BJ (cell line): Measurements from ENCODE around the gene GDPD1. TPM values are rescaled to one million over a fixed set of nuclear protein-coding genes. Genes with fewer than 3 reads are reported as not detected.

ENCODE experiments used
- CTCF ChIA-PET: fragments of 350-600 bp; formaldehyde crosslinking; extraction: SDS; loops from one replicate; lab custom pipeline; 2021; ENCODE audit warnings: antibody characterized with exemption, inconsistent platforms; lab: Yijun Ruan, JAX
- POLR2A ChIA-PET: fragments of 300-600 bp; sonication (Branson Sonifier 250); formaldehyde crosslinking; extraction: SDS; loops from one replicate; lab custom pipeline; 2021; ENCODE audit warnings: antibody characterized with exemption; lab: Charles Lee
- DNase-seq: peaks from one replicate; pipeline ENCODE4 v3.0.0-alpha.2; 2011; ENCODE audit warnings: low read depth
- H3K27me3 ChIP-seq: 2 replicates; pipeline ENCODE4 v1.6.0; 2011; ENCODE audit warnings: low read length; ENCODE audit not compliant: control insufficient read depth, insufficient read depth
- H3K36me3 ChIP-seq: 2 replicates; pipeline ENCODE4 v1.5.1; 2011; ENCODE audit warnings: low read length; ENCODE audit not compliant: control insufficient read depth, insufficient read depth
- H3K4me3 ChIP-seq: 2 replicates; pipeline ENCODE4 v1.5.1; 2011; ENCODE audit warnings: low read depth, mild to moderate bottlenecking, control low read depth, low read length
- CTCF ChIP-seq: IDR thresholded peaks from 2 replicates; pipeline ENCODE4 v1.5.1; 2011; ENCODE audit warnings: low read depth, mild to moderate bottlenecking, control low read depth, inconsistent platforms, low read length, moderate library complexity; ENCODE audit not compliant: insufficient read depth
- polyA plus RNA-seq: library from polyadenylated mRNA; depleted of rRNA; stranded (reverse); fragments of >200 nt; gene quantifications from 2 replicates; pipeline ENCODE4 v1.2.3, GENCODE V29; 2011

The GDPD1 gene
- polyA plus RNA-seq, 1 experiment, result 0.86 TPM

DNA sequence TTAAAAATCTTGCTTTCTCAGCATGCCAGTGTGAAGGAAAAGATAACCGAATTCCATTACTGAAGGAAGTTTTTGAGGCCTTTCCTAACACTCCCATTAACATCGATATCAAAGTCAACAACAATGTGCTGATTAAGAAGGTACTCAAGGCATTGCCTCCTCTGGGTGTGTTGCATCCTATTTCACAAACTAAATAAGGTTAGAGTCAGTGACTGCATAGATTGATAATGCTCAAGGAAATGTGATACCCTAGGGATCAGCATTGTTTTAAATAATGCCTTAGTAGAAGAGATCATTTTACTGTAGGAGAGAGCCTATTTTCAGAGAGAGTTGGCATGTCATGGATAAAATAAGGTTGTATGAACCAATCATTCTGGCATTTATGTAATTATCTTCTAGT lies 36.8 kb downstream of the GDPD1 start:
- no peak for DNase-seq
- CTCF ChIA-PET, result no interaction called here
- Histone ChIP-seq H3K36me3 (no peaks in the 10 kb centered on the region), H3K4me3 (no peak overlapping the region), H3K27me3 (no peaks in the 10 kb centered on the region)
- TF ChIP-seq CTCF, result no peak
- POLR2A ChIA-PET, result no interaction called here

- Histone ChIP-seq H3K4me3 (no peak overlapping the region), H3K27me3 (no peaks in the 10 kb centered on the region), H3K36me3 (no peaks in the 10 kb centered on the region)
- DNase-seq, result no peak
- no peak for TF ChIP-seq CTCF
- POLR2A ChIA-PET, result no interaction called here
- CTCF ChIA-PET, result no interaction called here
Measured at GRCh38 chr17:59260722-59261121, 40.4 kb downstream of the GDPD1 start.

GRCh38 chr17:59266745-59267144 lies 46.4 kb downstream of the GDPD1 start:
- Histone ChIP-seq H3K27me3 (no peaks in the 10 kb centered on the region), H3K36me3 (no peaks in the 10 kb centered on the region), H3K4me3 (no peak overlapping the region)
- POLR2A ChIA-PET, result interaction anchor here (0.6 kb wide), 1 partner anchor 18 kb away, joined by 3 read pairs; no protein-coding TSS in a partner anchor
- CTCF ChIA-PET, result interaction anchor here (1.4 kb wide), 1 partner anchor 10 kb away, joined by 3 read pairs; no protein-coding TSS in a partner anchor
- TF ChIP-seq CTCF, result no peak
- DNase-seq, result no peak

GRCh38 chr17:59267776-59268175 lies 47.5 kb downstream of the GDPD1 start:
- DNase-seq, result no peak
- H3K36me3 ChIP-seq, result no peaks in the 10 kb centered on the region
- CTCF ChIA-PET, result interaction anchor here (0.6 to 1.4 kb wide), 3 partner anchors 8 to 13 kb away, joined by 3 to 4 read pairs (median 3); no protein-coding TSS in a partner anchor
- POLR2A ChIA-PET, result no interaction called here
- H3K4me3 ChIP-seq, result no peak overlapping the region
- H3K27me3 ChIP-seq, result no peaks in the 10 kb centered on the region
- TF ChIP-seq CTCF, result no peak

GRCh38 chr17:59275618-59276017 lies 55.3 kb downstream of the GDPD1 start:
- TF ChIP-seq CTCF, result no peak
- Histone ChIP-seq H3K4me3 (no peak overlapping the region), H3K36me3 (no peaks in the 10 kb centered on the region), H3K27me3 (no peaks in the 10 kb centered on the region)
- no peak for DNase-seq
- CTCF ChIA-PET, result interaction anchor here (1.4 kb wide), 1 partner anchor 9 kb away, joined by 3 read pairs; no protein-coding TSS in a partner anchor
- POLR2A ChIA-PET, result no interaction called here
